ENCODE measurements around the gene CCDC68.

CCDC68 gene

GRCh38 chr18:54914816-54915215 lies 44.4 kb downstream of the CCDC68 start:
- no peak for DNase-seq

- no peak for DNase-seq
Measured at GRCh38 chr18:54911551-54911950, 47.7 kb downstream of the CCDC68 start.

- DNase-seq: no peak
Measured at GRCh38 chr18:54910161-54910919, 48.9 kb downstream of the CCDC68 start.

- no peak for DNase-seq
Measured at GRCh38 chr18:54909538-54909937, 49.7 kb downstream of the CCDC68 start.

GRCh38 chr18:54906331-54907185 lies 52.7 kb downstream of the CCDC68 start:
- DNase-seq: no peak

GRCh38 chr18:54905629-54906028 lies 53.6 kb downstream of the CCDC68 start:
- DNase-seq: no peak

- no peak for DNase-seq
Measured at GRCh38 chr18:54904581-54904980, 54.7 kb downstream of the CCDC68 start.

GRCh38 chr18:54900290-54900689 lies 59.0 kb downstream of the CCDC68 start:
- no peak for DNase-seq

- no peak for DNase-seq
Measured at GRCh38 chr18:54899500-54899899, 59.8 kb downstream of the CCDC68 start.

- DNase-seq: no peak
Measured at GRCh38 chr18:54888933-54889332, 70.3 kb downstream of the CCDC68 start.

GRCh38 chr18:54888378-54888777 lies 70.9 kb downstream of the CCDC68 start:
- no peak for DNase-seq

- no peak for DNase-seq
Measured at GRCh38 chr18:54883816-54884604, 75.3 kb downstream of the CCDC68 start.

GRCh38 chr18:54882318-54882717 lies 76.9 kb downstream of the CCDC68 start:
- DNase-seq: no peak

- no peak for DNase-seq
Measured at GRCh38 chr18:54881229-54881768, 78.0 kb downstream of the CCDC68 start.

- no peak for DNase-seq
Measured at GRCh38 chr18:54880395-54881105, 78.7 kb downstream of the CCDC68 start.

- no peak for DNase-seq
Measured at GRCh38 chr18:54879691-54880090, 79.6 kb downstream of the CCDC68 start.

- DNase-seq: no peak
Measured at GRCh38 chr18:54878659-54879358, 80.5 kb downstream of the CCDC68 start.

- DNase-seq: no peak
Measured at GRCh38 chr18:54878159-54878622, 81.1 kb downstream of the CCDC68 start.

GRCh38 chr18:54877076-54877475 lies 82.2 kb downstream of the CCDC68 start:
- DNase-seq: no peak

GRCh38 chr18:54875063-54875462 lies 84.2 kb downstream of the CCDC68 start:
- DNase-seq: no peak

GRCh38 chr18:54873884-54874255 lies 85.4 kb downstream of the CCDC68 start:
- DNase-seq: no peak

GRCh38 chr18:54872681-54873080 lies 86.6 kb downstream of the CCDC68 start:
- no peak for DNase-seq
